Mesothelial cell of epicardium (in vitro differentiated cells): ENCODE measurements around the gene TRPT1. TPM values are rescaled to one million over a fixed set of nuclear protein-coding genes. Genes with fewer than 3 reads are reported as not detected.
A peak's percentile ranks its signal among the peaks of the same experiment; 100 is the strongest.

Source experiments
- DNase-seq, 2 experiments: peaks; one replicate each; pipeline ENCODE4 v3.0.0; 2021; ENCODE audit warnings: low spot score in 2 of 2; ENCODE audit not compliant: unreplicated experiment in 2 of 2
- H3K27ac Mint-ChIP-seq: 2 replicates; pipeline ENCODE4 v1.8.0; 2021; ENCODE audit warnings: mixed read lengths
- H3K27me3 Mint-ChIP-seq: 2 replicates; pipeline ENCODE4 v1.8.0; 2021; ENCODE audit warnings: low read depth, mixed read lengths
- H3K36me3 Mint-ChIP-seq: 2 replicates; pipeline ENCODE4 v1.8.0; 2021; ENCODE audit warnings: mixed read lengths
- H3K4me1 Mint-ChIP-seq: 2 replicates; pipeline ENCODE4 v1.8.0; 2021; ENCODE audit warnings: mixed read lengths
- H3K4me3 Mint-ChIP-seq: 2 replicates; pipeline ENCODE4 v1.8.0; 2021; ENCODE audit warnings: mild to moderate bottlenecking, moderate library complexity, mixed read lengths
- H3K9me3 Mint-ChIP-seq: 2 replicates; pipeline ENCODE4 v1.8.0; 2021; ENCODE audit warnings: mixed read lengths
- total RNA-seq: library from RNA; stranded (reverse); gene quantifications from 3 replicates; pipeline ENCODE4 v1.2.1, GENCODE V29; 2021
- TF ChIP-seq, protein P1 (sequence below): fragments of 200-600 bp; sonication (generic); IDR thresholded peaks from one replicate; pipeline ENCODE4 v1.5.0; 2021; ENCODE audit warnings: antibody characterized with exemption; ENCODE audit not compliant: unreplicated experiment

Gene TRPT1
- total RNA-seq, 1 donor from 2014 or later: 41.1 TPM

DNA sequence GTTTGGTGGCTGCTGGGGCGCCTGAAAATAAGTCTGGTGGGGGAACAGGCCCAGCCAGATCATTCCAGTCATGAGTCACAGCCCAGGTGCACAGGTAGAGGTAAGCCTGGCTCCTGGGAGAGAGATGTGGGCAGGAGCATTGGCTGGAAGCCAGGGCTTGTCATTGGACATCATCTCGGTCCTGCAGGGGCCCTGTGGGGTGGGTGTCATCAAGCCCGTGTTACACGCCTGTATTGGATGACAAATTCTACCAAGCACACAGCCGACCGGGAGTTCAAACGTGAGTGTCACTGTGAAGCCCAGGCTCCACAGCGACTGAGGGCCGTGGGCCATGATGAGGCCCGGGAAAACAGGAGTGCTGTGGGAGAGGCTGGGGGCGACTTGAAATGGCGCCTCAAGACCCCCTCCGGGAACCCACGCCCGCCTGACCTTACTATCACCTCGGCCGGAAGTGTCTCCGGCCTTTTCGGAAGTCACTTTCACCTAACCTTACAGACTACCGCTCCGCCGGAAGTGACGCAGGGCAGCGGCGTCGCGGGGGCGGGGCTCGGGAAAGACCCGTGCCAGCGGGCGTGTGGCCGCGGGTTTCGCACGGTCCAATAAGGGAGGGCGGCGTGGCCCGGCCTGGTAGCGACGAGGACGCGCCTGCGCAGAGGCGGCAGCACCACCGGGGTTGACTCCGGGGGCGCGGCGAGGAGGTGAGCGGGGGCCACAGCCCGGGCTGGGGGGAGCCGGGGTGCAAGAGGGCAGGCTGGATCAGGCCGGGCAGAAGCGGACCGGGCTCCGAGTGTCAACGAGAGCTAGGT lies 14.7 kb upstream of the TRPT1 start, which contains the start of gene FKBP2:
Gene FKBP2, plus strand, starts transcription at position 661 of the 806 bp plus-strand sequence. CDS start 1,293 bp downstream, outside the sequence.
- Mint-ChIP-seq H3K4me1 (peaks cover 23% of the 10 kb centered on the region), H3K9me3 (no peaks in the 10 kb centered on the region), H3K4me3 (peak within 1 kb of the TSS; percentile 90), H3K36me3 (peaks cover 3% of the 10 kb centered on the region), H3K27ac (peak within 1 kb of the TSS; percentile 100), H3K27me3 (no peaks in the 10 kb centered on the region)
- DNase-seq: peak; percentile 97 to 98
- TF ChIP-seq, protein P1, sequence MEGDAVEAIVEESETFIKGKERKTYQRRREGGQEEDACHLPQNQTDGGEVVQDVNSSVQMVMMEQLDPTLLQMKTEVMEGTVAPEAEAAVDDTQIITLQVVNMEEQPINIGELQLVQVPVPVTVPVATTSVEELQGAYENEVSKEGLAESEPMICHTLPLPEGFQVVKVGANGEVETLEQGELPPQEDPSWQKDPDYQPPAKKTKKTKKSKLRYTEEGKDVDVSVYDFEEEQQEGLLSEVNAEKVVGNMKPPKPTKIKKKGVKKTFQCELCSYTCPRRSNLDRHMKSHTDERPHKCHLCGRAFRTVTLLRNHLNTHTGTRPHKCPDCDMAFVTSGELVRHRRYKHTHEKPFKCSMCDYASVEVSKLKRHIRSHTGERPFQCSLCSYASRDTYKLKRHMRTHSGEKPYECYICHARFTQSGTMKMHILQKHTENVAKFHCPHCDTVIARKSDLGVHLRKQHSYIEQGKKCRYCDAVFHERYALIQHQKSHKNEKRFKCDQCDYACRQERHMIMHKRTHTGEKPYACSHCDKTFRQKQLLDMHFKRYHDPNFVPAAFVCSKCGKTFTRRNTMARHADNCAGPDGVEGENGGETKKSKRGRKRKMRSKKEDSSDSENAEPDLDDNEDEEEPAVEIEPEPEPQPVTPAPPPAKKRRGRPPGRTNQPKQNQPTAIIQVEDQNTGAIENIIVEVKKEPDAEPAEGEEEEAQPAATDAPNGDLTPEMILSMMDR: no peak

DNA sequence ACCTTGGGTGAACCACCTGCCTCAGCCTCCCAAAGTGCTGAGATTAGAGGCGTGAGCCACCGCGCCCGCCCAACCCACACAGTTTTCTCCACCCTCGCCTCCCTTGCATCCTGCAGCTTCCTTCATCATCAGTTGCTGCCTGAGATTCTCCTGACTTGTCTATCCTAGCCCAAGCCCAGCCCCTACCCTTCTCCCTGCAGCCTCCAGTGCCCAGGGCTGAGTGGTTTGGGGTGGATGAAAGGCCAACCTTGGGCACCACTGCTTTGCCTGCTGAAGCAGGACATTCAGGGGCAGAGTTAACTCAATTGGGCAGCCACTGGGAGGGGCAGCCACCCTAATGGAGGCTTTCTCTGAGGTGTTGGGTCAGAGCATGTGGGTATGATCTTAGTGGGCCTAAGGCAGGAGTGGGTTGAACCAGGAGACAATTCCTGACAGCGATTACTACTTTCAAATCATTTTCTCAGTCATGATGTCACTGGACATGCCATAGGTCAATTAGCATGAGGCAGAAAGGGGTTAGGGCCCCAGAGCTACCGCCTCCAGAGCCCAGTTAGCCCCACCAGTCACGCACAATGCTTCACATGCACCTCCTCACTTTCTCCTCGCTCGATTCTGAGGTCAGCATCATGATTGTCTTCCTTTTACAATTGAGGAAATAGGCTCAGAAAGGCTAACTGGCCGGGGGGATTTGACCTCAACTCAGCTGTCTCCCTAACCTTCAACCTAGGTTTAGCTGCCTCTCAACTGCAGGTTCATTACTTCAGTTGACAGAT lies 13.9 kb upstream of the TRPT1 start:
- Mint-ChIP-seq H3K4me1 (peaks cover 28% of the 10 kb centered on the region), H3K9me3 (no peaks in the 10 kb centered on the region), H3K27me3 (no peaks in the 10 kb centered on the region), H3K36me3 (peaks cover 3% of the 10 kb centered on the region), H3K27ac (peak overlapping the region; percentile 100), H3K4me3 (peak overlapping the region; percentile 90)
- TF ChIP-seq, protein P1: no peak
- DNase-seq: no peak

DNA sequence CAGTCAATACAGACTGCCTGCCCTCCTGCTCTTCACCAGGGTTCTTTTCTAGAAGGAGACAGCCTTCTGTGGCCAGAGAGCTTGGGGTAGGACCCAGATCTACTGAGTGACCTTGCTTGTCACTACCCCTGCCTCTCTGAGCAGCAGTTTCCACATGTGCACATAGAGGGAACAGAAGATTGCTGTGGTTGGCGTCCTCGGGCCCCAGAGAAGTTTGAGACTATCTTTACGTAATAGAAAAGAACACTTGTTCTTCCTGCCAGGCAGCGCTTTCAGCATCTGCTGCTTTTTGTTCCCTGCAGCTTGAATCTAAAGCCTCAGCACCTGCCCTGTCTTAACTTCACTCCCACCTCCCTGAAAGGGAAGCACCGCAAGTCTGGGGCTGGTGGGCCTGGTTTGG lies 13.0 kb upstream of the TRPT1 start:
- TF ChIP-seq, protein P1: no peak
- peaks cover 3% of the 10 kb centered on the region for H3K36me3 Mint-ChIP-seq
- H3K4me3 Mint-ChIP-seq: no peak overlapping the region
- peak overlapping the region; percentile 30 for H3K27ac Mint-ChIP-seq
- no peak for DNase-seq
- H3K27me3 Mint-ChIP-seq: no peaks in the 10 kb centered on the region
- no peaks in the 10 kb centered on the region for H3K9me3 Mint-ChIP-seq
- H3K4me1 Mint-ChIP-seq: peaks cover 28% of the 10 kb centered on the region

DNA sequence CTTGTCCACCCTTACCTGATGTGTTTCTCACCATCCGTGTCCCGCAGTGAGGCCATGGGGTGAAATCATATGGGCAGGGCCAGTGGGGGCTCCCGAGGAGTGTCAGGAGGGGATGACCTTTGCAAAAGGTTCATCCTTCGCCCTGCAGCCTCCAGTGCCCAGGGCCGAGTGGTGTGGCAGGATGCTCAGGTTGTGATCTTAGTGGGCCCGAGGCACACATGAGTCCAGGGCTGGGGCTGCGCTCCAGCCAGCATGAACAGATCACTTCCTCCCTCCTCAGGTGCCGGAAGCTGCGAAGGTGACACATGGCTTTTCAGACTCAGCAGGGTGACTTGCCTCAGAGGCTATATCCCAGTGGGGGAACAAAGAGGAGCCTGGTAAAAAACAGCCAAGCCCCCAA lies 12.1 kb upstream of the TRPT1 start:
- no peak overlapping the region for H3K4me3 Mint-ChIP-seq
- DNase-seq: no peak
- H3K27ac Mint-ChIP-seq: peak overlapping the region; percentile 30
- peaks cover 3% of the 10 kb centered on the region for H3K36me3 Mint-ChIP-seq
- TF ChIP-seq, protein P1: no peak
- no peaks in the 10 kb centered on the region for H3K27me3 Mint-ChIP-seq
- H3K4me1 Mint-ChIP-seq: peaks cover 25% of the 10 kb centered on the region
- no peaks in the 10 kb centered on the region for H3K9me3 Mint-ChIP-seq

DNA sequence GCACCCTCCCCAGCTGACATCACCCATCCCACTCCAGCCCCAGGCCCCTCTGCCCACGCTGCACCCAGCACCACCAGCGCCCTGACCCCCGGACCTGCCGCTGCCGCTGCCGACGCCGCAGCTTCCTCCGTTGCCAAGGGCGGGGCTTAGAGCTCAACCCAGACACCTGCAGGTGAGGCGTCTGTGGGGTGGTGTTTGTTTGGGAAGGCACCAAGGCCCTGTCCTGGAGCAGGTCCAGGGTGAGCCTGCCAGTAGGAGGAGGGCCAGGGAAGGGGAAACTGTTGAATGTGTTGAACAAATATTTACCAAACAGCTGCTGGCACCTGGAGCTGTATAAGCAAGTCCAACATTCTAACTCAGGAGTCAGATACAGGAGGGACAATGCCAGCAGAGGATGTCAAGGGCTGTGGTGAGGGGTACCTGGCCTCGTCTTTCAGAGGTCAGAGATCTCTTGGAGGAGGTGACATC lies 11.5 kb upstream of the TRPT1 start:
- H3K9me3 Mint-ChIP-seq: no peaks in the 10 kb centered on the region
- peaks cover 21% of the 10 kb centered on the region for H3K4me1 Mint-ChIP-seq
- peaks cover 3% of the 10 kb centered on the region for H3K36me3 Mint-ChIP-seq
- no peak overlapping the region for H3K27ac Mint-ChIP-seq
- H3K27me3 Mint-ChIP-seq: no peaks in the 10 kb centered on the region
- H3K4me3 Mint-ChIP-seq: no peak overlapping the region
- TF ChIP-seq, protein P1: no peak
- no peak for DNase-seq
